Gastrocnemius medialis (tissue), 4 donors: ENCODE results near the gene ST7.

Experiments
- CTCF ChIP-seq, 5 experiments: fragments of 450-650 bp in 3 of 5; fragments of 200-600 bp in 2 of 5; sonication (generic) in 2 of 5; IDR thresholded peaks in 4 of 5; conservative IDR thresholded peaks in 1 of 5; 1 replicate in 4 of 5; 2 replicates in 1 of 5; pipeline ENCODE4 v1.5.1; 2016 to 2019; ENCODE audit warnings: antibody characterized with exemption in 5 of 5, mild to moderate bottlenecking in 3 of 5, moderate library complexity in 3 of 5
- POLR2A ChIP-seq, 2 donors: fragments of 450-650 bp; IDR thresholded peaks; one replicate each; pipeline ENCODE4 v1.6.1; 2017; ENCODE audit warnings: antibody characterized with exemption in 2 of 2, mild to moderate bottlenecking in 2 of 2, moderate library complexity in 2 of 2

GRCh38 chr7:117038408-117038807, 85.1 kb downstream of the ST7 start:
- TF ChIP-seq CTCF (IDR thresholded peaks at IDR 0.05 in 4 of 5, conservative IDR thresholded peaks at IDR 0.05 in 1 of 5) (no peak), POLR2A (IDR thresholded peaks at IDR 0.05) (no peak)
